GM19395 (cell line): ENCODE data around the gene CACNA2D3.

ENCODE experiments used
- ATAC-seq: cut with Tn5 transposase; IDR thresholded peaks from one replicate; pipeline ENCODE4 v1.9.1; 2021; ENCODE audit warnings: mild to moderate bottlenecking, moderate library complexity; ENCODE audit not compliant: unreplicated experiment

CACNA2D3 gene

GRCh38 chr3:55013145-55013925, 891.0 kb downstream of the CACNA2D3 start:
- ATAC-seq, result no peak

GRCh38 chr3:55014081-55014480, 891.7 kb downstream of the CACNA2D3 start:
- no peak for ATAC-seq

- no peak for ATAC-seq
Measured at GRCh38 chr3:55014906-55015305, 892.6 kb downstream of the CACNA2D3 start.

- no peak for ATAC-seq
Measured at GRCh38 chr3:55017876-55018275, 895.5 kb downstream of the CACNA2D3 start.

- ATAC-seq, result no peak
Measured at GRCh38 chr3:55030938-55031337, 908.6 kb downstream of the CACNA2D3 start.

GRCh38 chr3:55036883-55037577, 914.7 kb downstream of the CACNA2D3 start:
- ATAC-seq, result no peak

- ATAC-seq, result no peak
Measured at GRCh38 chr3:55042591-55042990, 920.2 kb downstream of the CACNA2D3 start.

- no peak for ATAC-seq
Measured at GRCh38 chr3:55044486-55044885, 922.1 kb downstream of the CACNA2D3 start.

GRCh38 chr3:55059027-55059629, 936.8 kb downstream of the CACNA2D3 start:
- no peak for ATAC-seq

- no peak for ATAC-seq
Measured at GRCh38 chr3:55060896-55061719, 938.8 kb downstream of the CACNA2D3 start.

GRCh38 chr3:55061720-55062034, 939.3 kb downstream of the CACNA2D3 start:
- ATAC-seq, result no peak

GRCh38 chr3:55064164-55064563, 941.8 kb downstream of the CACNA2D3 start:
- ATAC-seq, result no peak

- ATAC-seq, result no peak
Measured at GRCh38 chr3:55065331-55065730, 943.0 kb downstream of the CACNA2D3 start.

- ATAC-seq, result no peak
Measured at GRCh38 chr3:55066551-55067047, 944.2 kb downstream of the CACNA2D3 start.

- ATAC-seq, result no peak
Measured at GRCh38 chr3:55069950-55070349, 947.6 kb downstream of the CACNA2D3 start.

GRCh38 chr3:55074796-55075195, 952.4 kb downstream of the CACNA2D3 start:
- ATAC-seq, result no peak

- no peak for ATAC-seq
Measured at GRCh38 chr3:55075846-55076245, 953.5 kb downstream of the CACNA2D3 start.

- ATAC-seq, result no peak
Measured at GRCh38 chr3:55077726-55078125, 955.4 kb downstream of the CACNA2D3 start.

- no peak for ATAC-seq
Measured at GRCh38 chr3:55078876-55079275, 956.5 kb downstream of the CACNA2D3 start.

- ATAC-seq, result no peak
Measured at GRCh38 chr3:55085231-55085630, 962.9 kb downstream of the CACNA2D3 start.

GRCh38 chr3:55089211-55089610, 966.9 kb downstream of the CACNA2D3 start:
- no peak for ATAC-seq
